ENCODE results near the gene LASP1. TPM values are rescaled to one million over a fixed set of nuclear protein-coding genes. Genes with fewer than 3 reads are reported as not detected.

The LASP1 gene
- total RNA-seq, 1 experiment from 2014 or later: 106 TPM

DNA sequence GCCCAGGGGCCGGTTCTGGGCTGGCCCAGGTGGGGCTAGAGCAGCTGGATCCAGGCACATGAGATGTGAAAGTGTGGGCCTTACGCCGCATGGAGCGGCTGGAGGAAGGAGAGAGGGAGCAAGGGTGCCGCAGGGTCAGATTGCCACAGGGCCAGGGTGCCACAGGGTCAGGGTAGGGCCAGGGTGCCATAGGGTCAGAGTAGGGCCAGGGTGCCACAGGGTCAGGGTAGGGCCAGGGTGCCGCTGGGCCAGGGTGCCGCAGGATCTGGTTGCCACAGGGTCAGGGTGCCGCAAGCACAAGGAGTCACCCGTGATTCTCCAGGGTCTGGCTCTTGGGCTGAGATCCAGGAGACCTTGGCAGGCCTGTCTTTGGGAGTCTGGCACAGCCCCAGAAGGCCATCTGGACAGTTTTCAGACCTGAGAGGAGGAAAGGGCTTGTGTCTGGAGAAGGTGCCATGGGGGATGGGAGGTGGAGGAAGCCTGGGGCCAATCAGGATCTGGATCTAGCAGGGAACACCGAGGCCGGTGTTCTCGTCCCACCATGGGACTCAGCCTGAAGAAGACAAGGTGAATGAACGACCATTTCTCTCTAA is 42.5 kb downstream of the LASP1 start:
- BruUV-seq (replicated peaks): no TSS peak
- Histone ChIP-seq H3F3A (ENCODE audit: low read length, unreplicated experiment) (no peaks in the 10 kb centered on the region), H3K4me2 (ENCODE audit: low read length) (no peak overlapping the region), H3K4me1 (ENCODE audit: insufficient read depth, low read length) (no peaks in the 10 kb centered on the region), H3K27ac (ENCODE audit: low read length) (no peak overlapping the region), H4K20me1 (ENCODE audit: low read length) (no peaks in the 10 kb centered on the region), H2AFZ (ENCODE audit: low read length) (no peak overlapping the region), H3K4me3 (ENCODE audit: low read length) (no peak overlapping the region), H3K9me2 (replicated peaks; ENCODE audit: low read length) (no peaks in the 10 kb centered on the region), H3K36me3 (ENCODE audit: low read depth, low read length) (peaks cover 3% of the 10 kb centered on the region), H3K27me3 (ENCODE audit: low read length) (no peaks in the 10 kb centered on the region), H3K9ac (ENCODE audit: low read length) (no peak overlapping the region), H3K79me2 (ENCODE audit: low read length) (no peaks in the 10 kb centered on the region), H3K9me3 (ENCODE audit: low read length) (no peaks in the 10 kb centered on the region)
- ATAC-seq: no peak
- intact Hi-C loops (cut with micrococcal nuclease): no loop called here
- POLR2A ChIA-PET (ENCODE audit: unreplicated experiment): no interaction called here
- TF ChIP-seq, protein P1, sequence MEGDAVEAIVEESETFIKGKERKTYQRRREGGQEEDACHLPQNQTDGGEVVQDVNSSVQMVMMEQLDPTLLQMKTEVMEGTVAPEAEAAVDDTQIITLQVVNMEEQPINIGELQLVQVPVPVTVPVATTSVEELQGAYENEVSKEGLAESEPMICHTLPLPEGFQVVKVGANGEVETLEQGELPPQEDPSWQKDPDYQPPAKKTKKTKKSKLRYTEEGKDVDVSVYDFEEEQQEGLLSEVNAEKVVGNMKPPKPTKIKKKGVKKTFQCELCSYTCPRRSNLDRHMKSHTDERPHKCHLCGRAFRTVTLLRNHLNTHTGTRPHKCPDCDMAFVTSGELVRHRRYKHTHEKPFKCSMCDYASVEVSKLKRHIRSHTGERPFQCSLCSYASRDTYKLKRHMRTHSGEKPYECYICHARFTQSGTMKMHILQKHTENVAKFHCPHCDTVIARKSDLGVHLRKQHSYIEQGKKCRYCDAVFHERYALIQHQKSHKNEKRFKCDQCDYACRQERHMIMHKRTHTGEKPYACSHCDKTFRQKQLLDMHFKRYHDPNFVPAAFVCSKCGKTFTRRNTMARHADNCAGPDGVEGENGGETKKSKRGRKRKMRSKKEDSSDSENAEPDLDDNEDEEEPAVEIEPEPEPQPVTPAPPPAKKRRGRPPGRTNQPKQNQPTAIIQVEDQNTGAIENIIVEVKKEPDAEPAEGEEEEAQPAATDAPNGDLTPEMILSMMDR (conservative IDR thresholded peaks at IDR 0.05; ENCODE audit: low read depth, low read length): no peak
- TF ChIP-seq EZH2 (IDR thresholded peaks at IDR 0.05; ENCODE audit: low read length, unreplicated experiment) (no peak), EZH2phosphoT487 (IDR thresholded peaks at IDR 0.05; ENCODE audit: borderline replicate concordance, low read length) (no peak)
- CTCF ChIA-PET: no interaction called here
- no peak for DNase-seq

DNA sequence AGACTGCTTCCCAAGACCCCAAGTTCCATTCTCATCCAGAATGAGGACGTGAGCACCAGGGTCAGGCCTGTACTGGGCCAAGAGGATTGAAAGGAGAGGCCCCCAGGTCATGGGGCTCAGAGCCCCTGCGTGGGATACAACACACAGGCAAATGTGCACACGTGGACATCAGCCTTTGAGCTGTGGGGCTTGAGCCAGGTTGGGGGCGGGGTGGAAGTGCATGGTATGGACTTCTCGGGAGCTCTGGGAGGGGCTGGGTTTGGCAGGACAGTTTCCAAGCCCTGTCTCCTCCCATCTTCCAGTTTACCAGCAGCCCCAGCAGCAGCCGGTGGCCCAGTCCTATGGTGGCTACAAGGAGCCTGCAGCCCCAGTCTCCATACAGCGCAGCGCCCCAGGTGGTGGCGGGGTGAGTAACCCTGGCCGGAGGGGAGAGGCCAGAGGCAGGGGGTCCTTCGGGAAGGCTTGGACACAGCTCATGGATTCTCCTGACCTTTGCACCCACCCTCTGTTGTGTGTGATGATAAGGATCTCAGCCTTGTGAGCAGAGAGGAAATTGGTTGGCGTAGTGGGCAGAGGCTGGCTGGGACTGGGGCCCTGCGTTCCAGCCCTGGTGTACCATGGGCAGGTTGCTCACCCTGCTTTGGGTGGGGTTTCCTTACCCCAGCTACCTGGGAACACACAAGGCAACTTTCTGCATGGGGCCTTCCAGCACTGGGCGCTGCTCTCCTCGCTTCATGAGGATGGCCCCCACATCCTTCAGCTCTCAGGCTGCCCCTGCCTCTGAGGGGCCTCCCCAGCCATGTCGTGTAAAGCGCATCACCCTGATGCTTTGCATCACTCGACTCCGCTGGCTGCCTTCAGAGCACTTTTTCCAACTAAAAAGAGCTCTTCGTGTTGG is 45.1 kb downstream of the LASP1 start:
- DNase-seq: no peak
- ChIA-PET CTCF (no interaction called here), POLR2A (ENCODE audit: unreplicated experiment) (no interaction called here)
- Histone ChIP-seq H3F3A (ENCODE audit: low read length, unreplicated experiment) (no peaks in the 10 kb centered on the region), H3K9me2 (replicated peaks; ENCODE audit: low read length) (no peaks in the 10 kb centered on the region), H4K20me1 (ENCODE audit: low read length) (no peaks in the 10 kb centered on the region), H3K27me3 (ENCODE audit: low read length) (no peaks in the 10 kb centered on the region), H2AFZ (ENCODE audit: low read length) (no peak overlapping the region), H3K4me3 (ENCODE audit: low read length) (no peak overlapping the region), H3K9me3 (ENCODE audit: low read length) (no peaks in the 10 kb centered on the region), H3K27ac (ENCODE audit: low read length) (no peak overlapping the region), H3K4me1 (ENCODE audit: insufficient read depth, low read length) (no peaks in the 10 kb centered on the region), H3K36me3 (ENCODE audit: low read depth, low read length) (peaks cover 3% of the 10 kb centered on the region), H3K4me2 (ENCODE audit: low read length) (no peak overlapping the region), H3K79me2 (ENCODE audit: low read length) (no peaks in the 10 kb centered on the region), H3K9ac (ENCODE audit: low read length) (no peak overlapping the region)
- TF ChIP-seq EZH2 (IDR thresholded peaks at IDR 0.05; ENCODE audit: low read length, unreplicated experiment) (no peak), EZH2phosphoT487 (IDR thresholded peaks at IDR 0.05; ENCODE audit: borderline replicate concordance, low read length) (no peak)
- TF ChIP-seq, protein P1 (conservative IDR thresholded peaks at IDR 0.05; ENCODE audit: low read depth, low read length): no peak
- no peak for ATAC-seq
- intact Hi-C loops (cut with micrococcal nuclease): no loop called here
- BruUV-seq (replicated peaks): no TSS peak

DNA sequence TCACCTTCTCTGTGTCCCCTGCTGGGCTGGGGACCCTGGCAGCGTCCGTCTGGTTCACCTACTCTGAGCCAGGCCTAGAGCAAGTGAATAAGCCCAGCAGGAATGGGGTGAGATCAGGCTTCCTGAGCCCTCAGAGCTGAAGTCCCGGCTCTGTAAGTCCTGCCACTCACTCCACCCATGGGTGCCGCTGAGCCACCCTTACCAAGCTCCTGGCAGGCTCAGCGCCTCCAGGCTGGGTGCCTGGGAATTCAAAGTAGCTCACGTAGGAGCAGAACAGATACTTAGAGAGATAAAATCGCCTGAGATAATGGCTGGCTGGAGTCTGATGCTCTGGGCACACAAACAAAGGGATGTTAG is 45.8 kb downstream of the LASP1 start:
- H4K20me1 ChIP-seq (ENCODE audit: low read length): no peaks in the 10 kb centered on the region
- ChIA-PET CTCF (no interaction called here), POLR2A (ENCODE audit: unreplicated experiment) (no interaction called here)
- no peak overlapping the region for H3K4me2 ChIP-seq (ENCODE audit: low read length)
- no peak for ATAC-seq
- H3K9ac ChIP-seq (ENCODE audit: low read length): no peak overlapping the region
- H3K9me3 ChIP-seq (ENCODE audit: low read length): no peaks in the 10 kb centered on the region
- no peaks in the 10 kb centered on the region for H3F3A ChIP-seq (ENCODE audit: low read length, unreplicated experiment)
- no peaks in the 10 kb centered on the region for H3K79me2 ChIP-seq (ENCODE audit: low read length)
- H3K9me2 ChIP-seq (replicated peaks; ENCODE audit: low read length): no peaks in the 10 kb centered on the region
- peaks cover 3% of the 10 kb centered on the region for H3K36me3 ChIP-seq (ENCODE audit: low read depth, low read length)
- no peak for TF ChIP-seq EZH2phosphoT487 (IDR thresholded peaks at IDR 0.05; ENCODE audit: borderline replicate concordance, low read length)
- TF ChIP-seq EZH2 (IDR thresholded peaks at IDR 0.05; ENCODE audit: low read length, unreplicated experiment): no peak
- TF ChIP-seq, protein P1 (conservative IDR thresholded peaks at IDR 0.05; ENCODE audit: low read depth, low read length): no peak
- DNase-seq: no peak
- no peaks in the 10 kb centered on the region for H3K4me1 ChIP-seq (ENCODE audit: insufficient read depth, low read length)
- no TSS peak for BruUV-seq (replicated peaks)
- no peak overlapping the region for H2AFZ ChIP-seq (ENCODE audit: low read length)
- intact Hi-C loops (cut with micrococcal nuclease): no loop called here
- no peak overlapping the region for H3K27ac ChIP-seq (ENCODE audit: low read length)
- H3K4me3 ChIP-seq (ENCODE audit: low read length): no peak overlapping the region
- H3K27me3 ChIP-seq (ENCODE audit: low read length): no peaks in the 10 kb centered on the region
